HEK293 (cell line): ENCODE data around the gene EFCAB11.
"Not testable (repeated sequence)": the region's sequence is repeated elsewhere in the genome, so short reads cannot be mapped to it uniquely, and the experiment has no call there.

Experiments used
- CTCF ChIA-PET: fragments of 350-600 bp; formaldehyde crosslinking; extraction: SDS; loops from one replicate; lab custom pipeline; 2021; ENCODE audit warnings: antibody characterized with exemption; lab: Yijun Ruan, JAX
- POLR2A ChIA-PET: fragments of 300-600 bp; formaldehyde crosslinking; extraction: SDS; loops from one replicate; lab custom pipeline; 2020; ENCODE audit warnings: antibody characterized with exemption, inconsistent platforms; lab: Yijun Ruan, JAX
- H3K27ac ChIP-seq: fragments of 200-500 bp; sonication (Bioruptor generic); 2 replicates; pipeline ENCODE4 v1.5.1; 2014; ENCODE audit warnings: low read depth, low read length, control low read depth, inconsistent platforms; ENCODE audit errors: extremely low read depth
- H3K36me3 ChIP-seq, 2 experiments: fragments of 200-500 bp in 1 of 2; sonication (Bioruptor generic) in 1 of 2; 1 replicate in 1 of 2; 2 replicates in 1 of 2; pipeline ENCODE4 v1.5.1; 2014 to 2017; ENCODE audit warnings: inconsistent platforms in 2 of 2, low read length in 2 of 2; ENCODE audit not compliant: control insufficient read depth in 2 of 2, insufficient read depth in 1 of 2
- H3K4me1 ChIP-seq: fragments of 200-500 bp; sonication (Bioruptor generic); 2 replicates; pipeline ENCODE4 v1.5.1; 2014; ENCODE audit warnings: mild to moderate bottlenecking, low read length, inconsistent platforms; ENCODE audit not compliant: control insufficient read depth, insufficient read depth
- H3K4me3 ChIP-seq: 2 replicates; pipeline ENCODE4 v1.5.1; 2011; ENCODE audit warnings: low read depth, mild to moderate bottlenecking, control low read depth, low read length, moderate library complexity
- H3K9me3 ChIP-seq: fragments of 200-500 bp; sonication (Bioruptor generic); 2 replicates; pipeline ENCODE4 v1.5.1; 2014; ENCODE audit warnings: low read depth, low read length, inconsistent platforms; ENCODE audit not compliant: control insufficient read depth, insufficient read depth
- GLIS1 ChIP-seq: fragments of 450-650 bp; formaldehyde crosslinking; IDR thresholded peaks from 2 replicates; pipeline ENCODE4 v1.5.1; 2016; ENCODE audit warnings: missing biosample characterization, missing genetic modification characterization
- HOXD13 ChIP-seq: sonication (generic); formaldehyde crosslinking; IDR thresholded peaks from 2 replicates; pipeline ENCODE4 v1.8.0; 2022; ENCODE audit warnings: missing genetic modification reagents, borderline replicate concordance
- SP7 ChIP-seq: fragments of 450-650 bp; formaldehyde crosslinking; IDR thresholded peaks from 2 replicates; pipeline ENCODE4 v1.5.1; 2016; ENCODE audit warnings: missing biosample characterization, missing genetic modification characterization
- WT1 ChIP-seq: fragments of 450-650 bp; formaldehyde crosslinking; IDR thresholded peaks from 2 replicates; pipeline ENCODE4 v1.5.1; 2016; ENCODE audit warnings: missing biosample characterization, missing genetic modification characterization
- ZNF157 ChIP-seq: fragments of 450-650 bp; formaldehyde crosslinking; IDR thresholded peaks from 2 replicates; pipeline ENCODE4 v1.5.1; 2016; ENCODE audit warnings: missing biosample characterization, missing genetic modification characterization
- ZNF416 ChIP-seq: fragments of 450-650 bp; formaldehyde crosslinking; IDR thresholded peaks from 2 replicates; pipeline ENCODE4 v1.5.1; 2016; ENCODE audit warnings: missing biosample characterization, missing genetic modification characterization
- ZNF423 ChIP-seq: fragments of 450-650 bp; formaldehyde crosslinking; IDR thresholded peaks from 2 replicates; pipeline ENCODE4 v1.5.1; 2016; ENCODE audit warnings: missing biosample characterization, missing genetic modification characterization
- TF ChIP-seq, protein P1 (sequence below): sonication (generic); formaldehyde crosslinking; IDR thresholded peaks from 2 replicates; pipeline ENCODE4 v1.8.1; 2022; ENCODE audit warnings: mild to moderate bottlenecking, moderate library complexity, missing genetic modification reagents
- TF ChIP-seq, protein P2 (sequence below): fragments of 450-650 bp; formaldehyde crosslinking; conservative IDR thresholded peaks from 2 replicates; pipeline ENCODE4 v1.5.1; 2016; ENCODE audit warnings: low read depth, missing biosample characterization, missing genetic modification characterization
- TF ChIP-seq, protein P3 (sequence below): fragments of 450-650 bp; formaldehyde crosslinking; IDR thresholded peaks from 2 replicates; pipeline ENCODE4 v1.5.1; 2016; ENCODE audit warnings: missing biosample characterization, missing genetic modification characterization

The EFCAB11 gene

DNA sequence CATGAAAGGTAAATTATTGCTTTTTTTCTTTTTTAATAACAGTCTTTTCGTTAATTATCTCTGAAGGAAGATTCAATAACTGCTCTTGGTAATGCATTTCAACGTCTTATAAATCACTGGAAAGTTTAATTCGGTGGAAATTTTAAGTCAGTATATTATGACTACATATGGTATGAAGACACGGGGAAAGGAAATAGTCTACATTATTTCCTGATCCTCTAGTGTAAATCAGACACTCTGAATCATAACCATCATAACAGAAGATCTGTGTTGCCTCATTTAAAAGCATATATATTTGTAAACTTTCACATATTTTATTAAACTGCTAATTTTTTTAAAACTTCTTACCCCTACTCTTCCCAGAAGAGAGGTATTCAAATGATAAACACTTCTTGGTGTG is 53.7 kb downstream of the EFCAB11 start:
- Histone ChIP-seq H3K9me3 (no peaks in the 10 kb centered on the region), H3K27ac (no peak overlapping the region), H3K36me3 (no peaks in the 10 kb centered on the region; a peak in 1 of 3 replicates), H3K4me1 (peaks cover 2% of the 10 kb centered on the region; the same call in 1 of the 2 replicates), H3K4me3 (no peak overlapping the region)
- POLR2A ChIA-PET, result no interaction called here
- TF ChIP-seq ZNF416 (tag by site-specific recombination) (no peak), WT1 (tag by site-specific recombination) (no peak)
- CTCF ChIA-PET, result interaction anchor here (0.7 to 1.8 kb wide), 3 partner anchors 10 to 335 kb away, joined by 3 to 6 read pairs (median 4); no protein-coding TSS in a partner anchor

DNA sequence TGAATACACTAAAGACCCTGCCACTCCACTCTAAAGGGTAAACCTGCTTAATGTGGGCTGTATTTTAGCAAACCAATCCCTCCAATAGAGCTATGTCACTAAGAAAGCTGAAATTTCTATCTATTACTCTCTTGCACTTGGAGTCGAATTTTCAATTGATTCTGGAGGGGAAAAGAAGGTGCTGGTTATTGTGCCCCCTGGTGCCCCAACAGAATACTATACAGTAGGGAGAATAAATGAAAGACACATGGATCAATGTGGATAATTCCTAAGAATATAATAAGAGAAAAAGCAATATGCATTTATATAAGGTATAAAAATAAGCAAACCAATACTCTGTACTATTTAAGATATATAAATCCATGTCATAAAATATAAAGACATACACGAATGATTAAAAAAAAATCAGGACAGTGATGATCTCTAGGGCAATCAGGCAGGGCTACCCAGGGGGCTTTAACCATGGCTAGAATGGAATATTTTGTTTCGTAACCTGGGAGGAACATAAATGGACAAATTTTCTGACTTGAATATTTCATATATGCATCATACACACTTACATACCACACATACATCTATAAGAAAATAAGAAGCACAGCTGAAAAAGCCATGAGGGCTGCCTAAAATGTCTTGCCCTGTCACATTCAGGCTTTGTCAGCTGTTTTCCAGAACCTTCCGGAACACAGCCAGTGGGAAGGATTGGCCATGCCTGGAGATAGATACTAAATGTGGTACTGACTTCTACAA is 54.4 kb downstream of the EFCAB11 start:
- no peak for TF ChIP-seq ZNF157
- TF ChIP-seq ZNF423 (tag by site-specific recombination), result no peak
- TF ChIP-seq, protein P1, sequence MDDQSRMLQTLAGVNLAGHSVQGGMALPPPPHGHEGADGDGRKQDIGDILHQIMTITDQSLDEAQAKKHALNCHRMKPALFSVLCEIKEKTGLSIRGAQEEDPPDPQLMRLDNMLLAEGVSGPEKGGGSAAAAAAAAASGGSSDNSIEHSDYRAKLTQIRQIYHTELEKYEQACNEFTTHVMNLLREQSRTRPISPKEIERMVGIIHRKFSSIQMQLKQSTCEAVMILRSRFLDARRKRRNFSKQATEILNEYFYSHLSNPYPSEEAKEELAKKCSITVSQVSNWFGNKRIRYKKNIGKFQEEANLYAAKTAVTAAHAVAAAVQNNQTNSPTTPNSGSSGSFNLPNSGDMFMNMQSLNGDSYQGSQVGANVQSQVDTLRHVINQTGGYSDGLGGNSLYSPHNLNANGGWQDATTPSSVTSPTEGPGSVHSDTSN, result no peak
- no peak for TF ChIP-seq SP7 (tag by site-specific recombination)
- TF ChIP-seq HOXD13 (CRISPR knock-in tag), result no peak
- TF ChIP-seq, protein P2, sequence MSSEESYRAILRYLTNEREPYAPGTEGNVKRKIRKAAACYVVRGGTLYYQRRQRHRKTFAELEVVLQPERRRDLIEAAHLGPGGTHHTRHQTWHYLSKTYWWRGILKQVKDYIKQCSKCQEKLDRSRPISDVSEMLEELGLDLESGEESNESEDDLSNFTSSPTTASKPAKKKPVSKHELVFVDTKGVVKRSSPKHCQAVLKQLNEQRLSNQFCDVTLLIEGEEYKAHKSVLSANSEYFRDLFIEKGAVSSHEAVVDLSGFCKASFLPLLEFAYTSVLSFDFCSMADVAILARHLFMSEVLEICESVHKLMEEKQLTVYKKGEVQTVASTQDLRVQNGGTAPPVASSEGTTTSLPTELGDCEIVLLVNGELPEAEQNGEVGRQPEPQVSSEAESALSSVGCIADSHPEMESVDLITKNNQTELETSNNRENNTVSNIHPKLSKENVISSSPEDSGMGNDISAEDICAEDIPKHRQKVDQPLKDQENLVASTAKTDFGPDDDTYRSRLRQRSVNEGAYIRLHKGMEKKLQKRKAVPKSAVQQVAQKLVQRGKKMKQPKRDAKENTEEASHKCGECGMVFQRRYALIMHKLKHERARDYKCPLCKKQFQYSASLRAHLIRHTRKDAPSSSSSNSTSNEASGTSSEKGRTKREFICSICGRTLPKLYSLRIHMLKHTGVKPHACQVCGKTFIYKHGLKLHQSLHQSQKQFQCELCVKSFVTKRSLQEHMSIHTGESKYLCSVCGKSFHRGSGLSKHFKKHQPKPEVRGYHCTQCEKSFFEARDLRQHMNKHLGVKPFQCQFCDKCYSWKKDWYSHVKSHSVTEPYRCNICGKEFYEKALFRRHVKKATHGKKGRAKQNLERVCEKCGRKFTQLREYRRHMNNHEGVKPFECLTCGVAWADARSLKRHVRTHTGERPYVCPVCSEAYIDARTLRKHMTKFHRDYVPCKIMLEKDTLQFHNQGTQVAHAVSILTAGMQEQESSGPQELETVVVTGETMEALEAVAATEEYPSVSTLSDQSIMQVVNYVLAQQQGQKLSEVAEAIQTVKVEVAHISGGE, result no peak
- TF ChIP-seq GLIS1 (tag by site-specific recombination), result no peak
- Histone ChIP-seq H3K4me1 (peaks cover 2% of the 10 kb centered on the region; the same call in 1 of the 2 replicates), H3K27ac (no peak overlapping the region), H3K36me3 (no peaks in the 10 kb centered on the region; a peak in 1 of 3 replicates), H3K4me3 (no peak overlapping the region), H3K9me3 (no peaks in the 10 kb centered on the region)
- CTCF ChIA-PET, result interaction anchor here (0.6 to 1.8 kb wide), 7 partner anchors 9 to 859 kb away, joined by 3 to 6 read pairs (median 4); no protein-coding TSS in a partner anchor
- POLR2A ChIA-PET, result no interaction called here

DNA sequence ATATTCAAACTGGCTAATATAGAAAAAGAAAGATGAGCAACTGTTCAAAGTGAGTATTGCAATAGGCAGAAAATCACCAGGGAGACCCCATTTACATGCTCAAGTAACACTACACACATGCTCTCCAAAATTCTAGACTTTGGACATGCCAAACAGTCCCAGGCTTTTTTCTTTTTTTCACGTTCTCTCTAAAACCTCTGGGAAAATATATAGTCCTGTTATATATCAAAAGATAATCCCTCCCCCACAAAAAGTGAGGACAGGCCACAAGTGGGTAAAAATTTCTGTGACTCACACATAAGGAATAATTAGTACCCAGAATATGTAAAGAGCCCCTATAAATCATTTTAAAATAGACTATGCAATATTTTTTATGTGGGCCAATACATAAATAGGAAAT is 55.2 kb downstream of the EFCAB11 start:
- no peak overlapping the region for H3K27ac ChIP-seq
- H3K36me3 ChIP-seq, result no peaks in the 10 kb centered on the region; a peak in 1 of 3 replicates
- H3K4me1 ChIP-seq, result peaks cover 2% of the 10 kb centered on the region; the same call in 1 of the 2 replicates
- ChIA-PET POLR2A (no interaction called here), CTCF (interaction anchor here (0.6 to 1.8 kb wide), 5 partner anchors 40 to 859 kb away, joined by 3 to 6 read pairs (median 4); no protein-coding TSS in a partner anchor)
- TF ChIP-seq, protein P3, sequence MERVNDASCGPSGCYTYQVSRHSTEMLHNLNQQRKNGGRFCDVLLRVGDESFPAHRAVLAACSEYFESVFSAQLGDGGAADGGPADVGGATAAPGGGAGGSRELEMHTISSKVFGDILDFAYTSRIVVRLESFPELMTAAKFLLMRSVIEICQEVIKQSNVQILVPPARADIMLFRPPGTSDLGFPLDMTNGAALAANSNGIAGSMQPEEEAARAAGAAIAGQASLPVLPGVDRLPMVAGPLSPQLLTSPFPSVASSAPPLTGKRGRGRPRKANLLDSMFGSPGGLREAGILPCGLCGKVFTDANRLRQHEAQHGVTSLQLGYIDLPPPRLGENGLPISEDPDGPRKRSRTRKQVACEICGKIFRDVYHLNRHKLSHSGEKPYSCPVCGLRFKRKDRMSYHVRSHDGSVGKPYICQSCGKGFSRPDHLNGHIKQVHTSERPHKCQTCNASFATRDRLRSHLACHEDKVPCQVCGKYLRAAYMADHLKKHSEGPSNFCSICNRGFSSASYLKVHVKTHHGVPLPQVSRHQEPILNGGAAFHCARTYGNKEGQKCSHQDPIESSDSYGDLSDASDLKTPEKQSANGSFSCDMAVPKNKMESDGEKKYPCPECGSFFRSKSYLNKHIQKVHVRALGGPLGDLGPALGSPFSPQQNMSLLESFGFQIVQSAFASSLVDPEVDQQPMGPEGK, result no peak
- no peaks in the 10 kb centered on the region for H3K9me3 ChIP-seq
- H3K4me3 ChIP-seq, result no peak overlapping the region

DNA sequence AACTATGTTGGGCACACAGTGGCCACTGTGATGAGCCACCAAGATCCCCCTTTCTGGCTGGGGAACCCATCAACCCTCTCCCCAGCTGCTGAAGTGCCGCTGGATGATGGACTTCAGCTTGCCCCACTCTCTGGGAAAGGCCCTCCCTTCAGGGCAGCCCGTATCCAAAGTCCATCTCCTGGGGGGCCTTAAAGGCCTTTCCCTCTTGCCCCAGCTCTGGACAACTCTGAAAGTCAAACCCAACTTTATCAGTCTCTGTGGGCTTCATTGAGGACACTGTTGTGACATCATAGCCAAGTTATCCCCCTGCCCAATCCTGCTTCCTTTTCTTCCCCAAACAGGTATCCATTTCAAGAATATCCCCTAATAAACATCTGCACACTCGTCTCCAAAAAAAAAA is 61.1 kb downstream of the EFCAB11 start:
- CTCF ChIA-PET, H3K4me3 ChIP-seq, H3K9me3 ChIP-seq, H3K27ac ChIP-seq, POLR2A ChIA-PET, H3K4me1 ChIP-seq, H3K36me3 ChIP-seq: not testable (repeated sequence)
